GM04503 (cell line): ENCODE measurements around the gene HSPG2.
"Not testable (repeated sequence)": the region's sequence is repeated elsewhere in the genome, so short reads cannot be mapped to it uniquely, and the experiment has no call there.

Source experiments
- DNase-seq: peaks from one replicate; pipeline ENCODE4 v3.0.0-alpha.2; 2012; ENCODE audit warnings: low read depth

Gene HSPG2

GRCh38 chr1:21823980-21824702 lies 113.0 kb downstream of the HSPG2 start:
- no peak for DNase-seq

GRCh38 chr1:21823206-21823979 lies 113.7 kb downstream of the HSPG2 start:
- DNase-seq, result no peak

- DNase-seq, result no peak
Measured at GRCh38 chr1:21822349-21822748, 114.8 kb downstream of the HSPG2 start.

- no peak for DNase-seq
Measured at GRCh38 chr1:21821385-21822019, 115.6 kb downstream of the HSPG2 start.

- DNase-seq, result no peak
Measured at GRCh38 chr1:21820597-21821232, 116.4 kb downstream of the HSPG2 start.

- DNase-seq, result no peak
Measured at GRCh38 chr1:21818656-21819055, 118.5 kb downstream of the HSPG2 start.

GRCh38 chr1:21816602-21817302 lies 120.4 kb downstream of the HSPG2 start:
- peak; percentile 9 for DNase-seq

- no peak for DNase-seq
Measured at GRCh38 chr1:21815724-21816321, 121.3 kb downstream of the HSPG2 start.

GRCh38 chr1:21814981-21815582 lies 122.0 kb downstream of the HSPG2 start:
- DNase-seq, result no peak

- no peak for DNase-seq
Measured at GRCh38 chr1:21814241-21814918, 122.7 kb downstream of the HSPG2 start.

- no peak for DNase-seq
Measured at GRCh38 chr1:21813542-21813941, 123.6 kb downstream of the HSPG2 start.

GRCh38 chr1:21811875-21812305 lies 125.2 kb downstream of the HSPG2 start, which contains the start of gene LDLRAD2:
TSS of gene LDLRAD2 (plus strand) at chr1:21812265. CDS start at chr1:21812452, 187 bp downstream.
- DNase-seq, result peak; percentile 21

GRCh38 chr1:21804536-21804935 lies 132.6 kb downstream of the HSPG2 start:
- no peak for DNase-seq

- DNase-seq, result no peak
Measured at GRCh38 chr1:21801100-21801499, 136.0 kb downstream of the HSPG2 start.

GRCh38 chr1:21799730-21800129 lies 137.4 kb downstream of the HSPG2 start:
- no peak for DNase-seq

- no peak for DNase-seq
Measured at GRCh38 chr1:21795075-21795474, 142.0 kb downstream of the HSPG2 start.

GRCh38 chr1:21794656-21795055 lies 142.5 kb downstream of the HSPG2 start:
- DNase-seq, result no peak

GRCh38 chr1:21793104-21793503 lies 144.0 kb downstream of the HSPG2 start:
- DNase-seq, result no peak

- DNase-seq, result no peak
Measured at GRCh38 chr1:21786640-21787039, 150.5 kb downstream of the HSPG2 start.

- not testable (repeated sequence) for DNase-seq
Measured at GRCh38 chr1:21785764-21786163, 151.3 kb downstream of the HSPG2 start.
